Measurements from ENCODE around the gene NEBL.

Gene NEBL

GRCh38 chr10:20856484-20856883, 40.6 kb downstream of the NEBL start:
- DNase-seq (ENCODE audit: low read depth) = no peak

GRCh38 chr10:20855398-20856038, 41.6 kb downstream of the NEBL start:
- DNase-seq (ENCODE audit: low read depth) = no peak

- DNase-seq (ENCODE audit: low read depth) = no peak
Observed at GRCh38 chr10:20853276-20853675, 43.8 kb downstream of the NEBL start.

GRCh38 chr10:20852303-20852702, 44.8 kb downstream of the NEBL start:
- DNase-seq (ENCODE audit: low read depth) = no peak

- no peak for DNase-seq (ENCODE audit: low read depth)
Observed at GRCh38 chr10:20847512-20847911, 49.6 kb downstream of the NEBL start.

- no peak for DNase-seq (ENCODE audit: low read depth)
Observed at GRCh38 chr10:20846263-20846662, 50.8 kb downstream of the NEBL start.

- DNase-seq (ENCODE audit: low read depth) = no peak
Observed at GRCh38 chr10:20841419-20841818, 55.7 kb downstream of the NEBL start.

- DNase-seq (ENCODE audit: low read depth) = no peak
Observed at GRCh38 chr10:20839910-20840309, 57.2 kb downstream of the NEBL start.

- DNase-seq (ENCODE audit: low read depth) = no peak
Observed at GRCh38 chr10:20839141-20839540, 58.0 kb downstream of the NEBL start.

GRCh38 chr10:20836401-20836800, 60.7 kb downstream of the NEBL start:
- no peak for DNase-seq (ENCODE audit: low read depth)

GRCh38 chr10:20835335-20835734, 61.8 kb downstream of the NEBL start:
- no peak for DNase-seq (ENCODE audit: low read depth)

- no peak for DNase-seq (ENCODE audit: low read depth)
Observed at GRCh38 chr10:20834825-20835224, 62.3 kb downstream of the NEBL start.

- DNase-seq (ENCODE audit: low read depth) = no peak
Observed at GRCh38 chr10:20822825-20823224, 74.3 kb downstream of the NEBL start.

- DNase-seq (ENCODE audit: low read depth) = no peak
Observed at GRCh38 chr10:20817646-20818045, 79.5 kb downstream of the NEBL start.

GRCh38 chr10:20817116-20817515, 80.0 kb downstream of the NEBL start:
- DNase-seq (ENCODE audit: low read depth) = no peak

- DNase-seq (ENCODE audit: low read depth) = no peak
Observed at GRCh38 chr10:20814116-20814515, 83.0 kb downstream of the NEBL start.

- DNase-seq (ENCODE audit: low read depth) = no peak
Observed at GRCh38 chr10:20811131-20811530, 86.0 kb downstream of the NEBL start.

- no peak for DNase-seq (ENCODE audit: low read depth)
Observed at GRCh38 chr10:20809631-20810030, 87.5 kb downstream of the NEBL start.

GRCh38 chr10:20806487-20806886, 90.6 kb downstream of the NEBL start:
- no peak for DNase-seq (ENCODE audit: low read depth)

GRCh38 chr10:20797290-20797689, 99.8 kb downstream of the NEBL start:
- DNase-seq (ENCODE audit: low read depth) = no peak

GRCh38 chr10:20795391-20795790, 101.7 kb downstream of the NEBL start:
- no peak for DNase-seq (ENCODE audit: low read depth)

- DNase-seq (ENCODE audit: low read depth) = no peak
Observed at GRCh38 chr10:20785174-20785573, 111.9 kb downstream of the NEBL start.

- DNase-seq (ENCODE audit: low read depth) = no peak
Observed at GRCh38 chr10:20778008-20778757, 118.9 kb downstream of the NEBL start.
